ES-I3 (cell line): Measurements from ENCODE around the gene CHKA.

Source experiments
- H3K36me3 ChIP-seq: 2 replicates; pipeline ENCODE4 v1.6.1; 2013; ENCODE audit warnings: mild to moderate bottlenecking, low read length, control low read depth, moderate library complexity; ENCODE audit not compliant: insufficient read depth
- H3K4me1 ChIP-seq: 2 replicates; pipeline ENCODE4 v1.6.1; 2013; ENCODE audit warnings: mild to moderate bottlenecking, control low read depth, low read length; ENCODE audit not compliant: insufficient read depth
- H3K9ac ChIP-seq: 2 replicates; pipeline ENCODE4 v1.6.1; 2013; ENCODE audit warnings: low read depth, mild to moderate bottlenecking, low read length, moderate library complexity
- H3K9me3 ChIP-seq: 2 replicates; pipeline ENCODE4 v1.6.1; 2013; ENCODE audit warnings: mild to moderate bottlenecking, low read length, moderate library complexity; ENCODE audit not compliant: control insufficient read depth, insufficient read depth

Gene CHKA

GRCh38 chr11:68056317-68057285, 64.6 kb downstream of the CHKA start:
- H3K4me1 ChIP-seq: no peaks in the 10 kb centered on the region
- H3K36me3 ChIP-seq: peaks cover 5% of the 10 kb centered on the region
- H3K9me3 ChIP-seq: no peaks in the 10 kb centered on the region
- no peak overlapping the region for H3K9ac ChIP-seq

GRCh38 chr11:68053981-68054812, 67.0 kb downstream of the CHKA start:
- Histone ChIP-seq H3K9ac (no peak overlapping the region), H3K4me1 (no peaks in the 10 kb centered on the region), H3K36me3 (no peaks in the 10 kb centered on the region; the same call in none of the 2 replicates), H3K9me3 (no peaks in the 10 kb centered on the region)

- Histone ChIP-seq H3K9ac (no peak overlapping the region), H3K4me1 (no peaks in the 10 kb centered on the region), H3K36me3 (no peaks in the 10 kb centered on the region; the same call in none of the 2 replicates), H3K9me3 (no peaks in the 10 kb centered on the region)
These were observed 68.1 kb downstream of the CHKA start for GRCh38 chr11:68053117-68053516.

DNA sequence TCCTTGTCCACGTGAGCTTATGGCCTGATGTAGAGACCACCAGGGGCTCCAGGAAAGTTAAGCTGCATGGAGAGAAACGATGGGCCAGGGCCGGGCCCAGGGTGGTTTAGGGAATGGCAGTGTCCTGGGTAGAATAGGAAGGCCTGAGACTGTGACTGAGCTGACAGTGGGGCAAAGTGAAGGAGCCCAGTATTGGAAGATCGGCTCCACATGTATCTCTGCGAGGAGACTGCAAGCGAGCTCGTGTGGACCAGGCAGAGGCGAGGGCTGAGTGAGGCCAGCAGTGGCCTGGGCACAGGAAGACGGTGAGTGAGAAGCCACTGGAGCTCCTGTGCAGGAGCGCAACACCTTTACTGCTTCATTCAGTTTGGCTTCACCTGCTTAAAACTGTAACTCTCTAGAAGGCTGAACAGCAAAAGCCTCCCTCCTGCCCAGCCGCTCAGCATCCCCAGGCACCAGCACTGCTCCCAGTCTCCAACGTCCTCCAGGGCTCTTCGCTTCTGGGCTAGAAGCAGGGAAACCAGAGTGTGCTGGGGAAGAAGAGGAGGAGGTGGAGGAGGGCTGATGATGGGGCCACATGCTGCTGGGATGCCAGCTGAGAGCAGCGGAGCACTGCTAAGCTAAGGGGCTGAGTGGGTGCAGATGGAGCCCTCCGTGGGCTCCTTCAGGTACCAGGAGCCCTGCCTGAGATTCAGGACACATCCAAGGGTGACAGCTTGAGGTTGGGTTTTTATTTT, 68.9 kb downstream of the CHKA start:
- Histone ChIP-seq H3K9me3 (no peaks in the 10 kb centered on the region), H3K36me3 (no peaks in the 10 kb centered on the region; the same call in none of the 2 replicates), H3K4me1 (no peaks in the 10 kb centered on the region), H3K9ac (no peak overlapping the region)

DNA sequence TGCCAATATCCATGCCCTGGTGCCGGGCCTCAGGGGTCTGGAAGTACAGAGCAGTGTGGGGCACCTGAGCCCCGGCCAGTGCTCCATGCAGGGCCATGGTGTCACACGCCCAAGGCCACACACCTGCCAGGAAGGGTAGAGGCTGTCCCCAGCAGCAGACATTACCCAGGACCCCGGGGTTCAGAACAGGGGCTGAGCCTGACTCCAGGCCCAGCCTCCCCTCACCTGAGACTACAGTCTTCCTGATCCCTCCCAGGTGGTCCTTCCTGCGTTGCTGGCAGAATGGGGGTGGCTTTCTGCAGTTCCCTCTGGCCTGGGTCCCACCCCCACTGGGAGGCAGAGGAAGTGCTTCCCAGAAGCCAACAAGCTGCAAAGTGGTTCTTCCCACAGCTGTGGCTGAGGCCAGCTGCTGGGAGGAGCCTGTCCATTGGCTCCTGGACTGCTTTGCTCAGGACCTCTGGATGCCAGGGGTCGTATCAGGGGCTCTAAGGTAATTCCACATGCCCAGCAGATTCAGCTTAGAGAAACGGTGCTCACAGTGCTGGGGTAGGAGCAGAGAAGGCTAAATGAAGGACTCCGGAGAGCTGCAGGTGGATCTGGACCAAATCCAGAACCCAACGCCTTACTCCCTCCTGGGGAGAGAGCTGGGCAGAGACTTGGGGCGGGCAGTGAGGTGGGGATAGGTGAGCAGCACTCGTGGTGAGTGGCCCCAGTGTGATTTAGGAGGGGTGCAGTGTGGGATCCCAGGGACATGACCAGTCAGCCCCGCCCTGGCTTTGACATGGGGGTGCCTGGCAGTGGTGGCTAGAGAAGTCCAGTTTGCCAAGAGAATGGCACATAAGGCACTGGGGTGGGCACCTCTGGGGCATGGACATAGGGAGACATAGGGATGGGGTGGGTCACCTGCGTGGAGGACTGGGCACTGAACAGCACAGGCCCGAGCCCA, 69.7 kb downstream of the CHKA start:
- no peak overlapping the region for H3K9ac ChIP-seq
- no peaks in the 10 kb centered on the region for H3K4me1 ChIP-seq
- no peaks in the 10 kb centered on the region for H3K9me3 ChIP-seq
- H3K36me3 ChIP-seq: no peaks in the 10 kb centered on the region; the same call in none of the 2 replicates

- Histone ChIP-seq H3K36me3 (no peaks in the 10 kb centered on the region; the same call in none of the 2 replicates), H3K9me3 (no peaks in the 10 kb centered on the region), H3K4me1 (no peaks in the 10 kb centered on the region), H3K9ac (no peak overlapping the region)
These were observed 70.8 kb downstream of the CHKA start for GRCh38 chr11:68050371-68050841.

DNA sequence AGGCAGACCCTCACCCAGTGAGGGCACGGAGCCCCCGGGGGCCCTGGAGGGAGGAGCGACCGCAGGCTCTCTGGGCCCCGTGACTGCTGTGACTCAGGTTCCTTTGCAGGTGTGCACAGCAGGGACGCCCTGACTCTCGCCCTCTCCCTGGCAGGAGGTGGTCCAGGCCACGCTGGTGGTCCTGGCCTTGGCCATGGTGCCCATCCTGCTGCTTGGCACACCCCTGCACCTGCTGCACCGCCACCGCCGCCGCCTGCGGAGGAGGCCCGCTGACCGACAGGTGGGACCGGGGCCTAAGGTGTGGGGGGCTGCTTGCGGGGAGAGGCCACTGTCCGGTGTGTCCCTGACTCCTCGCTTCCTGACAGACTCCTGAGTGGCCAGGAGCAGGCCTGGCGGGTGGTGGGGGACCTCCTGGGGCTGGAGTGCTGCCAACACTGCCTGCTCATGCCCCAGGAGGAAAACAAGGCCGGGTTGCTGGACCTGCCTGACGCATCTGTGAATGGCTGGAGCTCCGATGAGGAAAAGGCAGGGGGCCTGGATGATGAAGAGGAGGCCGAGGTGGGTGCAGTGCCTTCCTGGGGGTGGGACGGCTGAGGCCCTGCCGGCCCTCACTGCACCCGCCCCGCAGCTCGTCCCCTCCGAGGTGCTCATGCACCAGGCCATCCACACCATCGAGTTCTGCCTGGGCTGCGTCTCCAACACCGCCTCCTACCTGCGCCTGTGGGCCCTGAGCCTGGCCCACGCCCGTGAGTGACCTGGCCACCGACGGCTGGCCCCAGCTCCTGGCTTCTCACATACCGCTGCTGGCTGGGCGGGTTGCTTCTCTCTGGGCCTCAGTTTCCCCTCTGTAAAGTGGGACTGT, 71.4 kb downstream of the CHKA start:
- Histone ChIP-seq H3K36me3 (no peaks in the 10 kb centered on the region; the same call in none of the 2 replicates), H3K9ac (no peak overlapping the region), H3K4me1 (no peaks in the 10 kb centered on the region), H3K9me3 (no peaks in the 10 kb centered on the region)

- Histone ChIP-seq H3K4me1 (peaks cover 3% of the 10 kb centered on the region; the same call in 1 of the 2 replicates), H3K9me3 (no peaks in the 10 kb centered on the region), H3K36me3 (no peaks in the 10 kb centered on the region; the same call in none of the 2 replicates), H3K9ac (no peak overlapping the region)
These were observed 72.3 kb downstream of the CHKA start for GRCh38 chr11:68048681-68049508.

- H3K9ac ChIP-seq: no peak overlapping the region
- H3K4me1 ChIP-seq: peaks cover 3% of the 10 kb centered on the region; the same call in 1 of the 2 replicates
- H3K36me3 ChIP-seq: no peaks in the 10 kb centered on the region; the same call in none of the 2 replicates
- no peaks in the 10 kb centered on the region for H3K9me3 ChIP-seq
These were observed 73.5 kb downstream of the CHKA start for GRCh38 chr11:68047437-68048290.

DNA sequence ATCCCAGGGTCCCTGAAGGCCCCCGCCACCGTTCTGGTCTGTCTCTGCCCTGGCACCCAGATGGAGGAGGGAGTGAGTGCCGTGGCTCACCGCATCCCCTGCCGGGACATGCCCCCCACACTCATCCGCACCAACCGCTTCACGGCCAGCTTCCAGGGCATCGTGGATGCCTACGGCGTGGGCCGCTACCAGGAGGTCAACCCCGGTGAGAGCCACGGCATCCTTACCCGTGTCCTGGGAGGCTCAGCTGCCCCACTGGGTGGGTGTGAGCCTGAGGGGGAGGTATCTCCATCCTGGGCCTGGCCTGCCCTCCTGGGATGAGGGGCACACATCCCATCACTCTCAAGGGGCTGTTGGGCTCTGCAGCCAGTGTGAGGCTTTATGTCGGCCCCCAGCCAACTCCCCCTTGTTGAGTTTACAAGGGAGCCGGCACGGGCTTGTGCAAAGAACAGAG, 76.3 kb downstream of the CHKA start:
- Histone ChIP-seq H3K9me3 (no peaks in the 10 kb centered on the region), H3K36me3 (no peaks in the 10 kb centered on the region), H3K9ac (no peak overlapping the region), H3K4me1 (peaks cover 13% of the 10 kb centered on the region; the same call in 1 of the 2 replicates)
